GM19468 (cell line): Measurements from ENCODE around the gene CENPL.
"Not testable (repeated sequence)": the region's sequence is repeated elsewhere in the genome, so short reads cannot be mapped to it uniquely, and the experiment has no call there.

Source experiments
- ATAC-seq: cut with Tn5 transposase; IDR thresholded peaks from one replicate; pipeline ENCODE4 v1.9.1; 2021; ENCODE audit warnings: mild to moderate bottlenecking, moderate library complexity, moderate number of reproducible peaks; ENCODE audit not compliant: unreplicated experiment; ENCODE audit errors: extremely low read depth

The CENPL gene

GRCh38 chr1:173768206-173768605, 56.5 kb downstream of the CENPL start:
- ATAC-seq = no peak

- not testable (repeated sequence) for ATAC-seq
Measured at GRCh38 chr1:173764331-173764730, 60.4 kb downstream of the CENPL start.

- ATAC-seq = no peak
Measured at GRCh38 chr1:173758980-173759379, 65.7 kb downstream of the CENPL start.

GRCh38 chr1:173758110-173758509, 66.6 kb downstream of the CENPL start:
- no peak for ATAC-seq

- no peak for ATAC-seq
Measured at GRCh38 chr1:173757666-173758065, 67.0 kb downstream of the CENPL start.

- ATAC-seq = no peak
Measured at GRCh38 chr1:173753830-173754229, 70.9 kb downstream of the CENPL start.
